A549 (cell line): ENCODE measurements around the gene RBM17. TPM values are rescaled to one million over a fixed set of nuclear protein-coding genes. Genes with fewer than 3 reads are reported as not detected.

ENCODE experiments used
- ATAC-seq, 2 experiments: fragments of 200-7000 bp in 1 of 2; fragments of >200 bp in 1 of 2; cut with Nextera tagmentation in 1 of 2; cut with Tn5 transposase in 1 of 2; 3 replicates each; pipeline versions ENCODE4 v1.8.0 to v1.9.1; 2018 to 2020; ENCODE audit warnings: mild to moderate bottlenecking in 1 of 2, moderate library complexity in 1 of 2
- CTCF ChIA-PET: fragments of 300-600 bp; sonication (Branson Sonifier 250); formaldehyde crosslinking; extraction: SDS; loops from one replicate; lab custom pipeline; 2021; ENCODE audit warnings: antibody characterized with exemption, inconsistent platforms; lab: Yijun Ruan, JAX
- POLR2A ChIA-PET: fragments of 350-600 bp; formaldehyde crosslinking; extraction: SDS; loops from one replicate; lab custom pipeline; 2021; ENCODE audit warnings: antibody characterized with exemption, inconsistent platforms; lab: Yijun Ruan, JAX
- DNase-seq, 2 experiments: peaks; one replicate each; pipeline versions ENCODE4 v3.0.0 to v3.0.0-alpha.2; 2011 to 2016; ENCODE audit warnings: low read depth in 1 of 2, low spot score in 1 of 2
- FAIRE-seq: peaks from 2 replicates; lab custom pipeline; 2011; peaks lifted over from hg19 to GRCh38; lab: Jason Lieb, UNC
- H3K27ac ChIP-seq, 2 experiments: fragments of >200 bp; sonication (Bioruptor Twin); formaldehyde crosslinking; 3 replicates each; pipeline ENCODE4 v1.5.1; 2016 to 2017
- H3K4me1 ChIP-seq: fragments of >200 bp; sonication (Bioruptor Twin); formaldehyde crosslinking; 3 replicates; pipeline ENCODE4 v1.6.1; 2016
- H3K4me2 ChIP-seq: fragments of >200 bp; sonication (Bioruptor Twin); formaldehyde crosslinking; 3 replicates; pipeline ENCODE4 v1.6.1; 2016
- H3K4me3 ChIP-seq: fragments of >200 bp; sonication (Bioruptor Twin); formaldehyde crosslinking; 3 replicates; pipeline ENCODE4 v1.5.1; 2016
- H3K9me3 ChIP-seq: fragments of >200 bp; sonication (Bioruptor Twin); formaldehyde crosslinking; 3 replicates; pipeline ENCODE4 v1.6.1; 2016
- BHLHE40 ChIP-seq: IDR thresholded peaks from 2 replicates; pipeline ENCODE4 v1.6.1; 2012; ENCODE audit warnings: low read depth, low read length, inconsistent platforms
- CBX2 ChIP-seq: fragments of 200-600 bp; sonication (generic); IDR thresholded peaks from 2 replicates; pipeline ENCODE4 v1.6.1; 2016; ENCODE audit warnings: low read depth, mild to moderate bottlenecking, borderline replicate concordance
- CBX8 ChIP-seq: fragments of 200-600 bp; sonication (generic); IDR thresholded peaks from 2 replicates; pipeline ENCODE4 v1.6.1; 2016
- CEBPB ChIP-seq, 2 experiments: fragments of >200 bp in 1 of 2; sonication (Bioruptor Twin) in 1 of 2; formaldehyde crosslinking in 1 of 2; IDR thresholded peaks; 2 replicates each; pipeline ENCODE4 v1.6.1; 2012 to 2016
- CHD4 ChIP-seq: fragments of 200-600 bp; sonication (generic); IDR thresholded peaks from 2 replicates; pipeline ENCODE4 v1.6.1; 2016; ENCODE audit warnings: antibody characterized with exemption, mild to moderate bottlenecking, borderline replicate concordance
- EHF ChIP-seq: fragments of 250-450 bp; sonication (Bioruptor Pico); IDR thresholded peaks from 2 replicates; pipeline ENCODE4 v1.5.0; 2020; ENCODE audit warnings: mild to moderate bottlenecking
- EHMT2 ChIP-seq: fragments of 200-600 bp; sonication (generic); IDR thresholded peaks from 2 replicates; pipeline ENCODE4 v1.6.1; 2016; ENCODE audit warnings: antibody characterized with exemption, low read depth, mild to moderate bottlenecking, moderate library complexity
- EP300 ChIP-seq, 2 experiments: fragments of >200 bp; sonication (Bioruptor Twin); formaldehyde crosslinking; IDR thresholded peaks; 2 replicates in 1 of 2; 3 replicates in 1 of 2; pipeline ENCODE4 v1.6.1; 2016 to 2017
- ESRRA ChIP-seq: fragments of 150-350 bp; IDR thresholded peaks from 2 replicates; pipeline ENCODE4 v1.6.1; 2014; ENCODE audit warnings: mild to moderate bottlenecking, low read length, borderline replicate concordance
- FOSB ChIP-seq: fragments of 250-450 bp; sonication (Bioruptor Pico); IDR thresholded peaks from 2 replicates; pipeline ENCODE4 v1.5.0; 2020; ENCODE audit warnings: mild to moderate bottlenecking, moderate library complexity
- GATA3 ChIP-seq: IDR thresholded peaks from 2 replicates; pipeline ENCODE4 v1.6.1; 2012; ENCODE audit warnings: borderline replicate concordance
- HOXB13 ChIP-seq: fragments of 250-450 bp; sonication (Bioruptor Pico); IDR thresholded peaks from 2 replicates; pipeline ENCODE4 v1.5.0; 2020; ENCODE audit warnings: low read depth, mild to moderate bottlenecking, moderate library complexity
- HOXB5 ChIP-seq: fragments of 250-450 bp; sonication (Bioruptor Pico); IDR thresholded peaks from 2 replicates; pipeline ENCODE4 v1.5.0; 2020; ENCODE audit warnings: mild to moderate bottlenecking, moderate library complexity
- JUN ChIP-seq, 2 experiments: fragments of >200 bp; sonication (Bioruptor Twin); formaldehyde crosslinking; IDR thresholded peaks; 2 replicates in 1 of 2; 3 replicates in 1 of 2; pipeline ENCODE4 v1.6.1; 2016 to 2017
- MAFK ChIP-seq: fragments of 450-650 bp; IDR thresholded peaks from 2 replicates; pipeline ENCODE4 v1.6.1; 2014; ENCODE audit not compliant: partially characterized antibody
- MYC ChIP-seq: IDR thresholded peaks from 2 replicates; pipeline ENCODE4 v1.6.1; 2012; ENCODE audit warnings: mild to moderate bottlenecking, inconsistent platforms, low read length, improper control_type of control experiment, borderline replicate concordance
- NFE2L2 ChIP-seq: fragments of 150-350 bp; conservative IDR thresholded peaks from 2 replicates; pipeline ENCODE4 v1.6.1; 2014; ENCODE audit warnings: low read length
- PHF8 ChIP-seq: fragments of 200-600 bp; sonication (generic); IDR thresholded peaks from 2 replicates; pipeline ENCODE4 v1.6.1; 2016; ENCODE audit warnings: low read depth, mild to moderate bottlenecking, antibody characterized with exemption, moderate library complexity, borderline replicate concordance
- POLR2A ChIP-seq: IDR thresholded peaks from 2 replicates; pipeline ENCODE4 v1.6.1; 2012; ENCODE audit warnings: mild to moderate bottlenecking, low read length
- RCOR1 ChIP-seq: fragments of 150-350 bp; IDR thresholded peaks from 2 replicates; pipeline ENCODE4 v1.6.1; 2014; ENCODE audit warnings: antibody characterized with exemption, low read length, low read depth
- SMC3 ChIP-seq: fragments of >200 bp; sonication (Bioruptor Twin); formaldehyde crosslinking; IDR thresholded peaks from 3 replicates; pipeline ENCODE4 v1.6.1; 2018; ENCODE audit warnings: inconsistent platforms
- TFCP2L1 ChIP-seq: fragments of 250-450 bp; sonication (Bioruptor Pico); IDR thresholded peaks from 2 replicates; pipeline ENCODE4 v1.5.0; 2021; ENCODE audit warnings: mild to moderate bottlenecking
- TP53 ChIP-seq: fragments of 250-450 bp; sonication (Bioruptor Pico); IDR thresholded peaks from 2 replicates; pipeline ENCODE4 v1.5.0; 2021; ENCODE audit warnings: mild to moderate bottlenecking, moderate library complexity
- ZC3H11A ChIP-seq: fragments of 450-650 bp; IDR thresholded peaks from 2 replicates; pipeline ENCODE4 v1.6.1; 2014; ENCODE audit warnings: antibody characterized with exemption, mild to moderate bottlenecking
- WGBS: methylation state at CpG from one replicate; pipeline ENCODE4 v1.1.6; 2017; ENCODE audit errors: missing lambda C conversion rate; 5-methylcytosine and 5-hydroxymethylcytosine counted together
- polyA plus RNA-seq, 4 experiments: library from polyadenylated mRNA; depleted of rRNA in 3 of 4; stranded (reverse); fragments of >200 nt; fragmentation: RNase III in 1 of 4; extraction: RNeasy Plus Mini Kit Qiagen cat#74134 plus additional on column Dnase treatment in 1 of 4; gene quantifications; 2 replicates in 3 of 4; 3 replicates in 1 of 4; pipeline ENCODE4 v1.2.3, GENCODE V29; 2011 to 2017
- TF ChIP-seq, protein P1 (sequence below): fragments of >200 bp; sonication (Bioruptor Twin); formaldehyde crosslinking; IDR thresholded peaks from 2 replicates; pipeline ENCODE4 v1.6.1; 2016
- TF ChIP-seq, protein P2 (sequence below): fragments of 150-350 bp; IDR thresholded peaks from 2 replicates; pipeline ENCODE4 v1.6.1; 2014; ENCODE audit warnings: low read depth, mild to moderate bottlenecking, low read length
- TF ChIP-seq, protein P3 (sequence below): fragments of 450-650 bp; IDR thresholded peaks from 2 replicates; pipeline ENCODE4 v1.6.1; 2014; ENCODE audit warnings: antibody characterized with exemption
- TF ChIP-seq, protein P4 (sequence below): IDR thresholded peaks from 2 replicates; pipeline ENCODE4 v1.6.1; 2012; ENCODE audit warnings: low read depth, borderline replicate concordance
- TF ChIP-seq, protein P5 (sequence below): fragments of 250-450 bp; sonication (Bioruptor Pico); IDR thresholded peaks from 2 replicates; pipeline ENCODE4 v1.5.0; 2020; ENCODE audit warnings: low read depth, mild to moderate bottlenecking, moderate library complexity
- TF ChIP-seq, protein P6 (sequence below): fragments of >200 bp; sonication (Bioruptor Twin); formaldehyde crosslinking; IDR thresholded peaks from 3 replicates; pipeline ENCODE4 v1.6.1; 2016

Gene RBM17
- polyA plus RNA-seq, 2 of the 4 experiments (the other 2 are of a cell fraction): 75.2 to 121 TPM

DNA sequence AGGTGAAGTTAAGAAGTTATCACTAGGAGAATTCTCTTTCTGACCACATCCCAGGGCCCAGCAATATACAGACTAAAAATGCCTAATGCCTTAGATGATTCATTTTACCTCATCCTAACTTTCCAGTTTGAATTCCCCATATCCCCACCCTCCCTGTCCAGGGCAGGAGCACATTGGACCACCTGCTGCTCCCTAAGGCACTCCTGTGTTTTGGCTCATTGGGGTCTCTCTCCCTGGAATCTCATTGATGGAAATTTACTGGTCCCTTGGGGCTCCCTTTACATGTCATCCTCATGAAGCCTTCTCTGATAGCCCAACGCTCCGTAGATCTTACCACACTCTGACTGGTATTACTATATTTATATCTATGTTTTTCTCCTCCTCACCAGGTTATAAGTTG is 29.3 kb upstream of the RBM17 start:
- no peak for DNase-seq
- no peaks in the 10 kb centered on the region for H3K4me1 ChIP-seq
- TF ChIP-seq, protein P1, sequence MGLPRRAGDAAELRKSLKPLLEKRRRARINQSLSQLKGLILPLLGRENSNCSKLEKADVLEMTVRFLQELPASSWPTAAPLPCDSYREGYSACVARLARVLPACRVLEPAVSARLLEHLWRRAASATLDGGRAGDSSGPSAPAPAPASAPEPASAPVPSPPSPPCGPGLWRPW: no peak
- TF ChIP-seq JUN (IDR thresholded peaks at IDR 0.05): no peak
- TF ChIP-seq, protein P2, sequence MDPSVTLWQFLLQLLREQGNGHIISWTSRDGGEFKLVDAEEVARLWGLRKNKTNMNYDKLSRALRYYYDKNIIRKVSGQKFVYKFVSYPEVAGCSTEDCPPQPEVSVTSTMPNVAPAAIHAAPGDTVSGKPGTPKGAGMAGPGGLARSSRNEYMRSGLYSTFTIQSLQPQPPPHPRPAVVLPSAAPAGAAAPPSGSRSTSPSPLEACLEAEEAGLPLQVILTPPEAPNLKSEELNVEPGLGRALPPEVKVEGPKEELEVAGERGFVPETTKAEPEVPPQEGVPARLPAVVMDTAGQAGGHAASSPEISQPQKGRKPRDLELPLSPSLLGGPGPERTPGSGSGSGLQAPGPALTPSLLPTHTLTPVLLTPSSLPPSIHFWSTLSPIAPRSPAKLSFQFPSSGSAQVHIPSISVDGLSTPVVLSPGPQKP: no peak
- TF ChIP-seq FOSB (CRISPR knock-in tag): no peak
- TF ChIP-seq, protein P3, sequence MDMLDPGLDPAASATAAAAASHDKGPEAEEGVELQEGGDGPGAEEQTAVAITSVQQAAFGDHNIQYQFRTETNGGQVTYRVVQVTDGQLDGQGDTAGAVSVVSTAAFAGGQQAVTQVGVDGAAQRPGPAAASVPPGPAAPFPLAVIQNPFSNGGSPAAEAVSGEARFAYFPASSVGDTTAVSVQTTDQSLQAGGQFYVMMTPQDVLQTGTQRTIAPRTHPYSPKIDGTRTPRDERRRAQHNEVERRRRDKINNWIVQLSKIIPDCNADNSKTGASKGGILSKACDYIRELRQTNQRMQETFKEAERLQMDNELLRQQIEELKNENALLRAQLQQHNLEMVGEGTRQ: no peak
- TF ChIP-seq MYC: no peak
- no peak for TF ChIP-seq EHF
- TF ChIP-seq EHMT2: no peak
- TF ChIP-seq, protein P4, sequence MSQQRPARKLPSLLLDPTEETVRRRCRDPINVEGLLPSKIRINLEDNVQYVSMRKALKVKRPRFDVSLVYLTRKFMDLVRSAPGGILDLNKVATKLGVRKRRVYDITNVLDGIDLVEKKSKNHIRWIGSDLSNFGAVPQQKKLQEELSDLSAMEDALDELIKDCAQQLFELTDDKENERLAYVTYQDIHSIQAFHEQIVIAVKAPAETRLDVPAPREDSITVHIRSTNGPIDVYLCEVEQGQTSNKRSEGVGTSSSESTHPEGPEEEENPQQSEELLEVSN: no peak
- TF ChIP-seq POLR2A: no peak
- no peak for TF ChIP-seq MAFK
- TF ChIP-seq HOXB13 (CRISPR knock-in tag): no peak
- TF ChIP-seq PHF8: no peak
- TF ChIP-seq BHLHE40: no peak
- TF ChIP-seq ESRRA: no peak
- no peak for TF ChIP-seq TP53
- TF ChIP-seq, protein P5, sequence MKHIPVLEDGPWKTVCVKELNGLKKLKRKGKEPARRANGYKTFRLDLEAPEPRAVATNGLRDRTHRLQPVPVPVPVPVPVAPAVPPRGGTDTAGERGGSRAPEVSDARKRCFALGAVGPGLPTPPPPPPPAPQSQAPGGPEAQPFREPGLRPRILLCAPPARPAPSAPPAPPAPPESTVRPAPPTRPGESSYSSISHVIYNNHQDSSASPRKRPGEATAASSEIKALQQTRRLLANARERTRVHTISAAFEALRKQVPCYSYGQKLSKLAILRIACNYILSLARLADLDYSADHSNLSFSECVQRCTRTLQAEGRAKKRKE (CRISPR knock-in tag): no peak
- TF ChIP-seq, all 56 proteins: peak for 0
- ATAC-seq (no peak), FAIRE-seq (no peak)
- no peak overlapping the region for H3K4me2 ChIP-seq
- CTCF ChIA-PET: no interaction called here
- POLR2A ChIA-PET: no interaction called here
- 58% methylated on average over 2 of the region's 2 CpGs for WGBS
- H3K4me3 ChIP-seq: no peak overlapping the region
- H3K9me3 ChIP-seq: no peaks in the 10 kb centered on the region
- no peak overlapping the region for H3K27ac ChIP-seq

DNA sequence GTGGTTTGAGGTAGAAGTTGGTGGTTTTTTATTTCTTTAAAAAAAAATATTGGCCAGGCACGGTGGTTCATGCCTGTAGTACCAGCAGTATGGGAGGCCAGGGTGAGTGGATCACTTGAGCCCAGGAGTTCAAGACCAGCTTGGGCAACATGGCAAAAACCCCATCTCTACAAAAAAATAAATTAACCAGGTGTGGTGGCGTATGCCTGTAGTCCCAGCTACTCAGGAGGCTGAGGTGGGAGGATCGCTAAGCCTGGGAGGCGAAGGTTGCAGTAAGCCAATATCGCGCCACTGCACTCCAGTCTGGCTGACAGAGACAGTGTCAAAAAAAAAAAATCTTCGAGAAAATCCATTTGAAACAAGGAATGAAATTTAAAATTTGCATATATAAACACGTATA is 27.8 kb upstream of the RBM17 start:
- ChIA-PET POLR2A (no interaction called here), CTCF (no interaction called here)
- no peak for FAIRE-seq
- 65% methylated on average over 8 of the region's 8 CpGs for WGBS
- H3K27ac ChIP-seq: no peak overlapping the region
- no peak for DNase-seq
- ATAC-seq: no peak
- no peaks in the 10 kb centered on the region for H3K4me1 ChIP-seq
- no peaks in the 10 kb centered on the region for H3K9me3 ChIP-seq
- no peak overlapping the region for H3K4me2 ChIP-seq
- H3K4me3 ChIP-seq: no peak overlapping the region
- TF ChIP-seq CEBPB (IDR thresholded peaks at IDR 0.05): no peak
- no peak for TF ChIP-seq EP300 (IDR thresholded peaks at IDR 0.05)
- no peak for TF ChIP-seq FOSB (CRISPR knock-in tag)
- no peak for TF ChIP-seq RCOR1
- no peak for TF ChIP-seq CHD4
- no peak for TF ChIP-seq PHF8
- no peak for TF ChIP-seq NFE2L2
- TF ChIP-seq ZC3H11A: no peak
- TF ChIP-seq GATA3: no peak
- TF ChIP-seq, protein P3: no peak
- no peak for TF ChIP-seq HOXB5 (CRISPR knock-in tag)
- no peak for TF ChIP-seq TFCP2L1 (CRISPR knock-in tag)
- no peak for TF ChIP-seq CBX8
- no peak for TF ChIP-seq CBX2
- no peak for TF ChIP-seq HOXB13 (CRISPR knock-in tag)
- TF ChIP-seq SMC3: no peak
- TF ChIP-seq, protein P6, sequence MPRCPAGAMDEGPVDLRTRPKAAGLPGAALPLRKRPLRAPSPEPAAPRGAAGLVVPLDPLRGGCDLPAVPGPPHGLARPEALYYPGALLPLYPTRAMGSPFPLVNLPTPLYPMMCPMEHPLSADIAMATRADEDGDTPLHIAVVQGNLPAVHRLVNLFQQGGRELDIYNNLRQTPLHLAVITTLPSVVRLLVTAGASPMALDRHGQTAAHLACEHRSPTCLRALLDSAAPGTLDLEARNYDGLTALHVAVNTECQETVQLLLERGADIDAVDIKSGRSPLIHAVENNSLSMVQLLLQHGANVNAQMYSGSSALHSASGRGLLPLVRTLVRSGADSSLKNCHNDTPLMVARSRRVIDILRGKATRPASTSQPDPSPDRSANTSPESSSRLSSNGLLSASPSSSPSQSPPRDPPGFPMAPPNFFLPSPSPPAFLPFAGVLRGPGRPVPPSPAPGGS: no peak
- no peak for TF ChIP-seq TP53
- no peak for TF ChIP-seq MYC
